Activated CD4-positive, alpha-beta memory T cell treated with anti-CD3 and anti-CD28 coated beads for 36 hours (primary cell): ENCODE data around the gene OCA2. TPM values are rescaled to one million over a fixed set of nuclear protein-coding genes. Genes with fewer than 3 reads are reported as not detected.

Experiments
- CTCF ChIA-PET: fragments of 350-600 bp; sonication (Branson Sonifier 250); formaldehyde crosslinking; loops from one replicate; lab custom pipeline; 2021; ENCODE audit warnings: antibody characterized with exemption, inconsistent platforms; lab: Charles Lee
- POLR2A ChIA-PET: fragments of 350-600 bp; sonication (Branson Sonifier 250); formaldehyde crosslinking; loops from one replicate; lab custom pipeline; 2021; ENCODE audit warnings: antibody characterized with exemption; lab: Charles Lee
- DNase-seq: peaks from one replicate; pipeline ENCODE4 v3.0.0-alpha.2; 2020
- H3K27ac Mint-ChIP-seq: one replicate; pipeline ENCODE4 v1.8.0; 2021; ENCODE audit warnings: mixed read lengths
- H3K27me3 Mint-ChIP-seq: one replicate; pipeline ENCODE4 v1.8.0; 2021; ENCODE audit warnings: mixed read lengths
- H3K36me3 Mint-ChIP-seq: one replicate; pipeline ENCODE4 v1.8.0; 2021; ENCODE audit warnings: mixed read lengths
- H3K4me1 Mint-ChIP-seq: one replicate; pipeline ENCODE4 v1.8.0; 2021; ENCODE audit warnings: low read depth, mixed read lengths
- H3K4me3 Mint-ChIP-seq: one replicate; pipeline ENCODE4 v1.8.0; 2021; ENCODE audit warnings: mild to moderate bottlenecking, mixed read lengths
- H3K9me3 Mint-ChIP-seq: one replicate; pipeline ENCODE4 v1.8.0; 2021; ENCODE audit warnings: mixed read lengths
- intact Hi-C: fragments of 100-400 bp; cut with micrococcal nuclease; formaldehyde crosslinking; loops from one replicate; pipeline ENCODE4 v1.15.1; 2023
- total RNA-seq, 2 experiments: library from RNA; stranded (reverse); gene quantifications; one replicate each; pipeline ENCODE4 v1.2.3, GENCODE V29; 2021

The OCA2 gene
- total RNA-seq, 2 experiments from 2014 or later: not detected

DNA sequence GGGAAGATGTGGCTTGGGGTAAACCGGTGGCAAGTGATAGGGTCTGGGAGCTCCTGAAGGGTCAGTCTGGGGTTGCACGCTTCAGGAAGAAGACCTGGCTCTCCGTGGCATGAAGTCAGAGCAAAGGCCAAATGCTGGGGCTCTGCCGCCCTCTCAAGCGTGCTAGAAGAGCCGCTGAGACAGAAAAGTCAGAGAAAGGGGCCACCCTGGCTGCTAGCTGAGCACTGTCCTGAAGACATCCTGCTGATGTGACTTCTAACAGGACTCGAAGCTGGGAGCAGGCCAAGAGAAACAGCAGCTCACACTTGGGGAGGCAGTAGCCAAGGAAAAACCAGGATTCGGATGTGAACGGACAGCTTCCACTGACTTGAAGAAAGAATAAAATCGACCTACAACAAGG is 270.4 kb downstream of the OCA2 start:
- ChIA-PET POLR2A (no interaction called here), CTCF (no interaction called here)
- Mint-ChIP-seq H3K27ac (no peak overlapping the region), H3K9me3 (no peaks in the 10 kb centered on the region), H3K27me3 (no peaks in the 10 kb centered on the region), H3K4me1 (no peaks in the 10 kb centered on the region), H3K4me3 (no peak overlapping the region), H3K36me3 (no peaks in the 10 kb centered on the region)
- intact Hi-C loops: no loop called here
- DNase-seq: no peak

DNA sequence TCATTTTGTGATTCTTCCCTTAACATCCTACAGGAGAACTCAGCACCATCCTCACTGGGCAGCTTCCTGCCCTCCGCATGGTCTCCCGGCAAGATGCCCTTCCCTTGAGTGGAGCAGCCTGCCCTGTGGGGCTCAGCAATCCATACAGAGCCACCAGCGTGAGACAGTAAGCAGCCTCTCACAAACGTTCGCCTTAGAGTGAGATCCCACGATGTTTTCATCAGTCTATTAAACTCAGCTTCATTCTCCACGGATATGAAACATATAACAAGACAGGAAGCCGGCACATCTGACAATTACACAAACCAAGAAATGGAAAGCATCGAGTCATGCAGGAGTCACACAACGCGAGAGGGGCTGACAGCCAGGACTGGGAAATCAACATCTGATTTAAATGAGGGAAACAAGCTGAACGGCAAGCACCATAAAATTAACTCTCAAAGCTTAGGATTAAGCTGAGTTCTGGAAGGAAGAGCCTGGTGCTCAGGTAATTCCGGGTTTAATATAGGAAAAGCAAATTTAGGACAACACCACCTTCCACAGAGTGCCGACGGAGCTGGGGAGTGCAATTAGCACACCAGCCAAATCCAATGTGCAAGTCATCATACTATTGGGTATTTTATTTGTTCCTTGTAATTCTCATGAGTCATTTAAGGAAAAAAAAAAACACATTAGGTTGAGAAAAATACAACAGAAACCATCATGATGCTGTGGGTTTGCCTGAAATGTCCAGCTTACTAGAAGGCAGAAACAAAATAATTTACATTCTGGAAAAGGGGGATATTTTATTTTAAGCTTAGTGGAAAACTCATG is 272.0 kb downstream of the OCA2 start:
- ChIA-PET POLR2A (no interaction called here), CTCF (no interaction called here)
- Mint-ChIP-seq H3K27ac (no peak overlapping the region), H3K36me3 (no peaks in the 10 kb centered on the region), H3K27me3 (no peaks in the 10 kb centered on the region), H3K4me3 (no peak overlapping the region), H3K4me1 (no peaks in the 10 kb centered on the region), H3K9me3 (no peaks in the 10 kb centered on the region)
- no peak for DNase-seq
- intact Hi-C loops: no loop called here

DNA sequence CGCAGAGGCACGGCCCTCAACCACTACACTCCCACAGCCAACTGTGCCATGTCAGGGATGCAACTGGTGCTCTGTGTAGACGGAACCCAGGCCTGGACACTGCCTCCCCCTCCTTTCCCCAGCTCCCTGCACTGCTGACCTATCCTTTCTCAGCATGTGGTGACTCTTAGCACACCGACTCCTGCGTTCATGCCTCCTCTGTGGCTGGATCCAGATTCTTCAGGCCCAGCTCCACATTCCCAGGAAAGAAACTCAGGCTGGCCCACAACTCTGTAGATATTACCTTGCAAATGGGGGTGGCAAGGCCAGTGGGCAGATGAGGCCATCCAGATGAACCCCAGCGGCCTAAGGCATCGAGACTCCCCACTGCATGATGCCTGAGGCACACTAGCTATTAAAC is 272.7 kb downstream of the OCA2 start:
- Mint-ChIP-seq H3K9me3 (no peaks in the 10 kb centered on the region), H3K27me3 (no peaks in the 10 kb centered on the region), H3K4me3 (no peak overlapping the region), H3K27ac (no peak overlapping the region), H3K36me3 (no peaks in the 10 kb centered on the region), H3K4me1 (no peaks in the 10 kb centered on the region)
- CTCF ChIA-PET: no interaction called here
- POLR2A ChIA-PET: no interaction called here
- DNase-seq: no peak
- intact Hi-C loops: no loop called here

DNA sequence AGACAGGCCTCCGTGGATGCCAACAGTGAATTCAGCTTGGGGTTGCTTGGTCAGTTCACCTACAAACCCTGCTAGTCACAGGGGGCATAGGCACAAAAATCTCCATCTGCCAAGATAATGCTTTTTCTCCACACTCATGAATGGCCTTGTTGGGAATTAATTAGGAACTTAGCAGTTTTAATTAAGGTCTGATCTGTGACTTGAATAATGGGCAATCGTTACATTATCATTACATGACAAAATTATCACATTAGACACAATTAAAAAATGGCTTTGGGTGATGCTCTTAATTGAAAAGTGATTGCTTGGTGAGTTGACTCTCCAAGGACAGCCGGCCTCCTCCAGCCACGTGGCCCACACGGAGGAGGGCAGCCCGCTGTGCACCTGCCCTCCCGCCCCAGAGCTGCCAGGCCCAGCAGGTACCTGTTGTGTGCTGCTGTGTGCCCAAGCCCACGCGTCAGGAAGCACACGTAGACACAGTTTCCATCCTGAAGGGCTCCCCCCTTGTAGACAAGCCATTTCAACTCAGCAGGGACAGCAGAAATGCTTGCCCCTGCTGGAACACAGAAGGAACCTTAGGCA is 274.2 kb downstream of the OCA2 start:
- intact Hi-C loops: no loop called here
- H3K27ac Mint-ChIP-seq: no peak overlapping the region
- ChIA-PET CTCF (no interaction called here), POLR2A (no interaction called here)
- DNase-seq: no peak
- no peaks in the 10 kb centered on the region for H3K4me1 Mint-ChIP-seq
- no peaks in the 10 kb centered on the region for H3K9me3 Mint-ChIP-seq
- no peaks in the 10 kb centered on the region for H3K36me3 Mint-ChIP-seq
- no peak overlapping the region for H3K4me3 Mint-ChIP-seq
- H3K27me3 Mint-ChIP-seq: no peaks in the 10 kb centered on the region

DNA sequence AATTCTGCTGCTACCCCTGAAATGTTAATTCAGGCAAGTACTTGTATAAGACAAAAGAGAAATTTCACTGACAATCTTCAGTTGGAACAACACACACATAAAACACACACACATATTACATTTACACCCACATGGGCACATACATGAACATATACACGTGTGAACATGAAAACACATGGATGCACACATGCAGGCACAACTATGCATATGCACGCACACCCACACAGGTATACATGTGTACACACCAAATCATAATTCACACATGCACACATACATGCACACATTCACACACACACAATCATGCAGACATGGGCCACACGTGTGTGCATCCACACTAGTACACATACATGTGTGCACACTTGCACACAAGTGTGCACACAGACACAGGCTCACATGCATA is 277.8 kb downstream of the OCA2 start:
- CTCF ChIA-PET: no interaction called here
- no peak for DNase-seq
- POLR2A ChIA-PET: no interaction called here
- Mint-ChIP-seq H3K27ac (no peak overlapping the region), H3K36me3 (no peaks in the 10 kb centered on the region), H3K27me3 (no peaks in the 10 kb centered on the region), H3K9me3 (peaks cover 15% of the 10 kb centered on the region), H3K4me3 (no peak overlapping the region), H3K4me1 (no peaks in the 10 kb centered on the region)
- intact Hi-C loops: no loop called here

DNA sequence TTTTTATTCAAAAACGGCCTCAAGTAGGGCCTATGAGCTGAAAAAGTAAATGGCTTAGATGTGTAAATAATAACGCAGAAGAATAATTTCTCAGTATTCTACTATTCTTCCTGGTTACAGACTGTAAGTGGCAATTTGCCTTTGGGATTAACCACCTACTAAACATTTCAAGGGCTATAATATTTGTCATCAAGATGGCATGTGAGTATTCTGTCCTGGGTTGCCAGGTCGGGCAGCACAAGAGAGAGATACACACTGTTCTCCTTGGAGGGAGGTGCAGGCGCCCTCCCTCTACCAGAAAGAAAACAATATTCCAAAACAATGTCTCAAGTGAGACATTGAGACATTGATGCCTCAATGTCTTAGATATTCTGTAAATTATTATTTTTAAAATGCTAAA is 278.4 kb downstream of the OCA2 start:
- intact Hi-C loops: no loop called here
- no peaks in the 10 kb centered on the region for H3K27me3 Mint-ChIP-seq
- no peak for DNase-seq
- no peaks in the 10 kb centered on the region for H3K4me1 Mint-ChIP-seq
- ChIA-PET CTCF (no interaction called here), POLR2A (no interaction called here)
- no peak overlapping the region for H3K4me3 Mint-ChIP-seq
- no peak overlapping the region for H3K27ac Mint-ChIP-seq
- no peaks in the 10 kb centered on the region for H3K36me3 Mint-ChIP-seq
- H3K9me3 Mint-ChIP-seq: peaks cover 15% of the 10 kb centered on the region

DNA sequence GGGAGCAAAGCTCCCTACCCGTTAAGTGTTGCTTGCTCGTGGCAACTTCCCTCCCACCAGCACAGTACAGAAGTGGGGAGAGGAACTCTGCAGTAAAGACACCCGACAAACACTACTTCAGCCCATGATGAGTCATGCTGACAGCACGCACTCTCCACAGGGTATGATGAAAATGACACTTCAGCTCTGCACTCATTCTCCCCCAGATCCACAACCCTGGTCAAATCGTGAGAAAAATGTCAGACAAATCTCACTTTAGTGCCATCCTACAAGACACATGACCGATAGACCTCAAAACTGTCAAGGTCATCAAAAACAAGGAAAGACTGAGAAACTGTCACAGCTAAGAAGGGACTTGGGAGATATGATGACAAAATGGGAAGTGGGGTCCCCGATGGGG is 278.9 kb downstream of the OCA2 start:
- no peak overlapping the region for H3K4me3 Mint-ChIP-seq
- no peak overlapping the region for H3K27ac Mint-ChIP-seq
- H3K9me3 Mint-ChIP-seq: peaks cover 15% of the 10 kb centered on the region
- POLR2A ChIA-PET: no interaction called here
- intact Hi-C loops: no loop called here
- H3K27me3 Mint-ChIP-seq: no peaks in the 10 kb centered on the region
- H3K36me3 Mint-ChIP-seq: no peaks in the 10 kb centered on the region
- no peak for DNase-seq
- H3K4me1 Mint-ChIP-seq: no peaks in the 10 kb centered on the region
- CTCF ChIA-PET: no interaction called here

DNA sequence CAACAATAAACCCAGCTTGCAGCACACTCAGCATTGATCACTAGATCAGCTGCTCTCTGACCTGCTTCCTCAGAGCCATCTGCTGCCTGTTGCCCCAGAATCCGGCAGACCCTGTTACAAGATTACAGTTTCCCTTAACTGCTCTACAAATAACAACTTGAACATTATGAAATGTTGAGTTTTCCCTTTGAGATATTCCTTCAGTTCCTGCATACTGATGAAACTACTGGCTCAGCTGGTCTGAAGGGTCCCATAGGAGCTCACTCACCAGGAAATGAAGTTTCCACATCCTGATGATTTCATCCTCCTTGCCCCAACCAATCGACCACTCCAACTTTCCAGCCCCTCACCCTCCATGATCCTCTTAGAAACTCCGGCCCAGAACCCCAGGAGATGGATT is 281.9 kb downstream of the OCA2 start:
- CTCF ChIA-PET: no interaction called here
- Mint-ChIP-seq H3K9me3 (peaks cover 15% of the 10 kb centered on the region), H3K4me3 (no peak overlapping the region), H3K4me1 (no peaks in the 10 kb centered on the region), H3K36me3 (no peaks in the 10 kb centered on the region), H3K27ac (no peak overlapping the region), H3K27me3 (no peaks in the 10 kb centered on the region)
- intact Hi-C loops: no loop called here
- DNase-seq: no peak
- POLR2A ChIA-PET: no interaction called here

DNA sequence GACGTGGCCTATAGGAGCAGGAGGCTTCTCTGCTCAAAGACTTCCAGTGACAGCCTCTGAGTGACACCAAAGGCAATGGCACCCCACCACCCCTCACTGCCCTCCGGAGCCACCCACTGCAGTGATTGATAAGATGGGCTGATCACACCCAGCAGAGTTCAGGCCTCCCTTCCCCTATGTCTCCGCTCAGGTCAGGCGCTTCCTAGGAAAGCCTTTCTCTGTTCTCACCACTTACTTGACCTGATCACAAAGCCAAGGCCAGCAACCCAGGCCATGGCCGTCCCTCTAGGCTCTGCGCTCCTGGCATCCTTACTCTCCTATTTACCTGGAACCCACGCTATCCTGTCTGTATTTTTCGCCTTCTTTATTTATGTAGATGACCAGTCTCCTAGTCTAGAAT is 282.3 kb downstream of the OCA2 start:
- no peak overlapping the region for H3K27ac Mint-ChIP-seq
- H3K36me3 Mint-ChIP-seq: no peaks in the 10 kb centered on the region
- POLR2A ChIA-PET: no interaction called here
- H3K4me1 Mint-ChIP-seq: no peaks in the 10 kb centered on the region
- intact Hi-C loops: no loop called here
- peaks cover 15% of the 10 kb centered on the region for H3K9me3 Mint-ChIP-seq
- DNase-seq: no peak
- no peak overlapping the region for H3K4me3 Mint-ChIP-seq
- CTCF ChIA-PET: no interaction called here
- H3K27me3 Mint-ChIP-seq: no peaks in the 10 kb centered on the region

DNA sequence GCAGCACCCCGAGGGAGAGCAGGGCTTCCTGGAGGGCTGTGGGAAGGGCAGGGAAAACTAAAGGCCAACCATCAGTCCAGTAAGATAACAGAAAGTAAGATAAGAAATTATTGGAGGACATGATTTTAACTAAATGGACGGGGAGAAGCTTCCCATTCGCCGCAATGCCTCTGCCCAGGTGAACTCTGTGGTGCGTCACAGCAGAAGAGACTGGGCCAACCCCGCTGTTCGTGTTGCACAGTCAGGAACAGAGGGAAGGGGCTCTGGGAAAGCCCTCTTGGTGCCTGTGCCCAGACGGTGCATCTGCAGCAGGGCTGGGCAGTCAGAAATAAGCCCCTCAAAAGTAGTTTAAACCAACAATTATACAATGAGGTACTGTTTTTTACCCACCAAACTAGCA is 284.1 kb downstream of the OCA2 start:
- Mint-ChIP-seq H3K27ac (no peak overlapping the region), H3K36me3 (no peaks in the 10 kb centered on the region), H3K27me3 (no peaks in the 10 kb centered on the region), H3K4me3 (no peak overlapping the region), H3K9me3 (peaks cover 15% of the 10 kb centered on the region), H3K4me1 (no peaks in the 10 kb centered on the region)
- POLR2A ChIA-PET: no interaction called here
- intact Hi-C loops: no loop called here
- CTCF ChIA-PET: no interaction called here
- DNase-seq: no peak

DNA sequence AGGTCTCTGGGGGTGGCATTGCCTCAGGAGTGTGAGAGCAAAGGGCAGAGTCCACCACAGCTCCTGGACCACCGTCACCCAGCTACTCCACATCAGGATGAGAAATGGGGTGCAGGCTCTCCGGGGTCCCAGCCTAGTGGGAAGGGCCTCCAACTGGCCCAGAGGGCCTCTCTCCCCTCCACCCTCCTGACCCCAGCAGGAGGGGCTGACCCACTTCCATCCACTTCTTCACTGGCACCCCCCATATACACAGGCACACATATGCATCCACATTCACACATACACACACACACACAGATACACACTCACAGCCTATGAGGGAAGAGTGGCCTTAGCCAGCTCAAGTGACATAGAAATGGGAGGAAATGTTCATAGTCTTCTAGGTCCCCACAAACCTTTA is 286.0 kb downstream of the OCA2 start:
- intact Hi-C loops: no loop called here
- ChIA-PET POLR2A (no interaction called here), CTCF (no interaction called here)
- Mint-ChIP-seq H3K9me3 (peaks cover 15% of the 10 kb centered on the region), H3K36me3 (no peaks in the 10 kb centered on the region), H3K4me3 (no peak overlapping the region), H3K27me3 (no peaks in the 10 kb centered on the region), H3K4me1 (no peaks in the 10 kb centered on the region), H3K27ac (no peak overlapping the region)
- DNase-seq: no peak

DNA sequence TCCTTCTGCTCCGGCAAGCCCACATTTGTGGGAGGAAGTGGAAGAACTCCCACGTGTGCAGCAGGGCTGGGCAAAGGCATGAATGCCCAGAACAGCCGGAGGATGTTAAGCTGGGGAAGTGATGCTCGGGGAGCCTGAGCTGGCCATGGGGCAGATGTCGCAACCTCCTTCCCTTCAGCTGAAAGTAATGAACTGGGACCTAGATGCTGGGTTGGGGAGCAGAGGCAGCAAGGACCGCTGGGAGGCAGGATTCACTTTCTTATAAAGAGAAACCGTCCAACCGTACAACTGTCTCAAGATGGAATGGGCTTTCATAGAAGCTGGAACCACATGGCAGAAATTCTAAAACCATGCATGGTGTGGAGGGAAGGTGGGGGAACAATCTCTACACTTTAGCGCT is 290.9 kb downstream of the OCA2 start:
- ChIA-PET POLR2A (no interaction called here), CTCF (no interaction called here)
- Mint-ChIP-seq H3K9me3 (no peaks in the 10 kb centered on the region), H3K27me3 (no peaks in the 10 kb centered on the region), H3K27ac (no peak overlapping the region), H3K4me3 (no peak overlapping the region), H3K4me1 (no peaks in the 10 kb centered on the region), H3K36me3 (no peaks in the 10 kb centered on the region)
- intact Hi-C loops: no loop called here
- no peak for DNase-seq

DNA sequence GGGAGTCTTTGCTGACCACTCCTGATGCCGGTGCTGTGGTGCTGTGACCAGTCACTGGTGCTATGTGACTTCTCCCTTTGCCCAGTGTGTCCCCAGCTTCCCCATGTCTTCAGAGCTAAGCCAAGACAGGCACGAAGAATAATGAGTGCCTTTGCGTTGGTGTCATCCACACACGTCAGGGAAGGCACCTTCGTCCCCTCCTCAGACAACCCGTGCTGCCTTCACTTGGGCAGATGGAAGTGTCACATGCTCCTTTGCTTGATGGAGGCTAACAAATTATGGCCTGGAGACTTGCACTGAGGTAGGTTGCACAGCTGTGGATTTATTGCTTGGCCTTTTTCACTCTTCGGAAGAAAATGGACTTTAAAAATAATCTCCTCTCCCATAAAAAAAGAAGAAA is 291.8 kb downstream of the OCA2 start:
- Mint-ChIP-seq H3K27ac (no peak overlapping the region), H3K9me3 (no peaks in the 10 kb centered on the region), H3K4me1 (no peaks in the 10 kb centered on the region), H3K4me3 (no peak overlapping the region), H3K27me3 (no peaks in the 10 kb centered on the region), H3K36me3 (no peaks in the 10 kb centered on the region)
- DNase-seq: no peak
- CTCF ChIA-PET: no interaction called here
- POLR2A ChIA-PET: no interaction called here
- intact Hi-C loops: no loop called here
